ENCODE data around the gene SHISAL2B.
A peak's percentile ranks its signal among the peaks of the same experiment; 100 is the strongest.
"Not testable (repeated sequence)": the region's sequence is repeated elsewhere in the genome, so short reads cannot be mapped to it uniquely, and the experiment has no call there.

SHISAL2B gene

GRCh38 chr5:64700765-64701164, 10.5 kb downstream of the SHISAL2B start:
- no peak for DNase-seq (ENCODE audit: low spot score)

GRCh38 chr5:64706074-64706473, 15.8 kb downstream of the SHISAL2B start:
- not testable (repeated sequence) for DNase-seq (ENCODE audit: low spot score)

GRCh38 chr5:64707191-64707590, 16.9 kb downstream of the SHISAL2B start:
- no peak for DNase-seq (ENCODE audit: low spot score)

- not testable (repeated sequence) for DNase-seq (ENCODE audit: low spot score)
These were observed 24.2 kb downstream of the SHISAL2B start for GRCh38 chr5:64714495-64714894.

GRCh38 chr5:64722588-64722987, 32.3 kb downstream of the SHISAL2B start:
- DNase-seq (ENCODE audit: low spot score): no peak

GRCh38 chr5:64727150-64727549, 36.8 kb downstream of the SHISAL2B start:
- DNase-seq (ENCODE audit: low spot score): no peak

- DNase-seq (ENCODE audit: low spot score): no peak
These were observed 52.1 kb downstream of the SHISAL2B start for GRCh38 chr5:64742411-64742810.

GRCh38 chr5:64742821-64743220, 52.5 kb downstream of the SHISAL2B start:
- DNase-seq (ENCODE audit: low spot score): no peak

GRCh38 chr5:64744914-64745313, 54.6 kb downstream of the SHISAL2B start:
- no peak for DNase-seq (ENCODE audit: low spot score)

- DNase-seq (ENCODE audit: low spot score): no peak
These were observed 56.1 kb downstream of the SHISAL2B start for GRCh38 chr5:64746446-64746845.

GRCh38 chr5:64749385-64749784, 59.1 kb downstream of the SHISAL2B start:
- no peak for DNase-seq (ENCODE audit: low spot score)

- no peak for DNase-seq (ENCODE audit: low spot score)
These were observed 63.8 kb downstream of the SHISAL2B start for GRCh38 chr5:64754066-64754465.

- no peak for DNase-seq (ENCODE audit: low spot score)
These were observed 68.6 kb downstream of the SHISAL2B start for GRCh38 chr5:64758901-64759300.

- DNase-seq (ENCODE audit: low spot score): no peak
These were observed 69.8 kb downstream of the SHISAL2B start for GRCh38 chr5:64759960-64760660.

- no peak for DNase-seq (ENCODE audit: low spot score)
These were observed 73.7 kb downstream of the SHISAL2B start for GRCh38 chr5:64763948-64764503.

- DNase-seq (ENCODE audit: low spot score): peak; percentile 60
These were observed 75.7 kb downstream of the SHISAL2B start for GRCh38 chr5:64765804-64766504.

GRCh38 chr5:64766941-64767340, 76.6 kb downstream of the SHISAL2B start:
- DNase-seq (ENCODE audit: low spot score): no peak
